CD14-positive monocyte (primary cell): Measurements from ENCODE around the gene LAMA1. TPM values are rescaled to one million over a fixed set of nuclear protein-coding genes. Genes with fewer than 3 reads are reported as not detected.

Experiments
- DNase-seq, 3 donors: peaks; one replicate each; pipeline ENCODE4 v3.0.0-alpha.2; 2011 to 2022
- H2AFZ ChIP-seq: 2 replicates; pipeline ENCODE4 v1.6.0; 2012; ENCODE audit warnings: mild to moderate bottlenecking, low read depth, low read length, inconsistent platforms; ENCODE audit not compliant: insufficient read depth, poor library complexity, severe bottlenecking
- H3K27ac ChIP-seq, 2 donors: 1 replicate in 1 of 2; 2 replicates in 1 of 2; pipeline ENCODE4 v1.5.1; 2012 to 2013; ENCODE audit warnings: low read length in 2 of 2, control low read depth in 1 of 2, inconsistent platforms in 1 of 2, low read depth in 1 of 2, mild to moderate bottlenecking in 1 of 2
- H3K27me3 ChIP-seq, 2 donors: one replicate each; pipeline versions ENCODE4 v1.6.0 to v1.6.1; 2011 to 2013; ENCODE audit warnings: low read length in 2 of 2; ENCODE audit not compliant: control insufficient read depth in 2 of 2, insufficient read depth in 2 of 2
- H3K36me3 ChIP-seq, 2 donors: replicated peaks in 1 of 2; 1 replicate in 1 of 2; 2 replicates in 1 of 2; pipeline versions ENCODE4 v1.5.1 to v1.6.1; 2012 to 2013; ENCODE audit warnings: low read length in 2 of 2, control low read depth in 1 of 2, inconsistent platforms in 1 of 2, mild to moderate bottlenecking in 1 of 2; ENCODE audit not compliant: insufficient read depth in 2 of 2, control insufficient read depth in 1 of 2
- H3K4me1 ChIP-seq, 2 donors: 1 replicate in 1 of 2; 2 replicates in 1 of 2; pipeline versions ENCODE4 v1.5.1 to v1.6.1; 2012 to 2013; ENCODE audit warnings: low read length in 2 of 2, control low read depth in 1 of 2, inconsistent platforms in 1 of 2, mild to moderate bottlenecking in 1 of 2, moderate library complexity in 1 of 2; ENCODE audit not compliant: insufficient read depth in 2 of 2, control insufficient read depth in 1 of 2
- H3K4me2 ChIP-seq: replicated peaks from 2 replicates; pipeline ENCODE3; 2012; ENCODE audit warnings: low read length, moderate library complexity, mild to moderate bottlenecking; ENCODE audit not compliant: poor library complexity, severe bottlenecking; ENCODE audit errors: extremely low read depth
- H3K4me3 ChIP-seq, 3 experiments: fragments of 200-600 bp in 1 of 3; sonication (generic) in 1 of 3; replicated peaks in 1 of 3; 1 replicate in 2 of 3; 2 replicates in 1 of 3; pipeline ENCODE4 v1.5.1; 2011 to 2013; ENCODE audit warnings: low read length in 3 of 3, mild to moderate bottlenecking in 3 of 3, control low read depth in 2 of 3, low read depth in 2 of 3, inconsistent platforms in 1 of 3, moderate library complexity in 1 of 3
- H3K79me2 ChIP-seq: 2 replicates; pipeline ENCODE4 v1.6.0; 2012; ENCODE audit warnings: mild to moderate bottlenecking, control low read depth, inconsistent platforms, low read length, moderate library complexity; ENCODE audit not compliant: insufficient read depth
- H3K9ac ChIP-seq: 2 replicates; pipeline ENCODE4 v1.6.0; 2017; ENCODE audit warnings: low read length, mild to moderate bottlenecking; ENCODE audit not compliant: insufficient read depth, poor library complexity, severe bottlenecking
- H3K9me3 ChIP-seq, 2 donors: replicated peaks in 1 of 2; 1 replicate in 1 of 2; 2 replicates in 1 of 2; pipeline versions ENCODE4 v1.5.1 to v1.6.1; 2012 to 2013; ENCODE audit warnings: low read length in 2 of 2, control low read depth in 1 of 2; ENCODE audit not compliant: control insufficient read depth in 1 of 2, insufficient read depth in 1 of 2
- H4K20me1 ChIP-seq: 2 replicates; pipeline ENCODE4 v1.6.0; 2012; ENCODE audit warnings: mild to moderate bottlenecking, low read length, control low read depth, moderate library complexity; ENCODE audit not compliant: insufficient read depth
- H3K27ac Mint-ChIP-seq, 7 donors: one replicate each; pipeline ENCODE4 v1.8.0; 2020; ENCODE audit warnings: mild to moderate bottlenecking in 7 of 7, mixed read lengths in 7 of 7, moderate library complexity in 6 of 7, inconsistent platforms in 2 of 7
- H3K27me3 Mint-ChIP-seq, 3 donors: one replicate each; pipeline ENCODE4 v1.8.0; 2021 to 2022; ENCODE audit warnings: low read depth in 3 of 3, mild to moderate bottlenecking in 3 of 3, mixed read lengths in 3 of 3, moderate library complexity in 3 of 3, inconsistent platforms in 1 of 3
- H3K36me3 Mint-ChIP-seq, 2 donors: one replicate each; pipeline ENCODE4 v1.8.0; 2020; ENCODE audit warnings: mixed read lengths in 2 of 2, inconsistent platforms in 1 of 2, mild to moderate bottlenecking in 1 of 2
- H3K4me1 Mint-ChIP-seq: one replicate; pipeline ENCODE4 v1.8.0; 2020; ENCODE audit warnings: mild to moderate bottlenecking, mixed read lengths
- H3K4me3 Mint-ChIP-seq, 2 donors: one replicate each; pipeline ENCODE4 v1.8.0; 2020; ENCODE audit warnings: mild to moderate bottlenecking in 2 of 2, mixed read lengths in 2 of 2, moderate library complexity in 1 of 2
- H3K9me3 Mint-ChIP-seq, 7 donors: one replicate each; pipeline ENCODE4 v1.8.0; 2020 to 2022; ENCODE audit warnings: mixed read lengths in 7 of 7, mild to moderate bottlenecking in 6 of 7, moderate library complexity in 6 of 7, inconsistent platforms in 2 of 7
- WGBS: methylation state at CpG from one replicate; pipeline ENCODE4 v1.1.5; 2013; ENCODE audit warnings: missing lambda C conversion rate; ENCODE audit not compliant: insufficient coverage; 5-methylcytosine and 5-hydroxymethylcytosine counted together
- intact Hi-C, 2 donors: fragments of 100-400 bp; cut with micrococcal nuclease; formaldehyde crosslinking; loops; one replicate each; pipeline versions ENCODE4 v1.15.0 to v1.15.1; 2023
- polyA plus RNA-seq, 3 donors: library from polyadenylated mRNA; depleted of rRNA in 1 of 3; unstranded in 2 of 3; stranded (reverse) in 1 of 3; fragments of 300-500 nt in 2 of 3; fragments of >200 nt in 1 of 3; fragmentation: Illumina TruSeq in 2 of 3; gene quantifications; 1 replicate in 2 of 3; 2 replicates in 1 of 3; pipeline ENCODE4 v1.2.3, GENCODE V29; 2012 to 2021
- small RNA-seq: library from RNA; depleted of rRNA; stranded (forward); fragments of <200 nt; gene quantifications from one replicate; pipeline ENCODE3, GENCODE V24; 2012; ENCODE audit warnings: low read depth; ENCODE audit not compliant: insufficient read length
- TF ChIP-seq, protein P1 (sequence below): fragments of 200-600 bp; IDR thresholded peaks from one replicate; pipeline ENCODE4 v1.8.0; 2022; ENCODE audit warnings: antibody characterized with exemption, mild to moderate bottlenecking

The LAMA1 gene
- polyA plus RNA-seq, 3 donors, result not detected

DNA sequence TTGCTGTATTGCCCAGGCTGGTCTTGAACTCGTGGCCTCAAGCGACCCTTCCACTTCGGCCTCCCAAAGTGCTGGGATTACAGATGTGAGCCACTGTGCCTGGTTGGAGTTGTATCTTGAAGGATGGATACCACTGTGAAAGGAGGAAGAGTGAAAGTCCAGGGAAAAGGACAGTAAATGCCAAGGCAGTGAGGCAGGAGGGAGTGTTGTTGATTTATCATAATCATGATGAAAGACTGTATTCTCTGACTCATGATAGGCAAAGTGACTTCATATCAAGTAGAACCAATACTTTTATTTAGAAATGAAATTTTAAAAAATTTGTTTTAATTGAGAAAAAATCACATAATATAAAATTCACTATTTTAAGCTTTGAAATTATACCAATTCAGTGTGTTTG, 225.8 kb downstream of the LAMA1 start:
- no peaks in the 10 kb centered on the region for H3K36me3 ChIP-seq
- no peaks in the 10 kb centered on the region for H3K9me3 ChIP-seq
- no peaks in the 10 kb centered on the region for H3K9me3 Mint-ChIP-seq
- H3K27ac Mint-ChIP-seq, result no peak overlapping the region
- H4K20me1 ChIP-seq, result no peaks in the 10 kb centered on the region
- no peak overlapping the region for H3K27ac ChIP-seq
- peaks cover 0 to 3% (median 1%) of the 10 kb centered on the region in 3 donors for H3K27me3 Mint-ChIP-seq
- H3K27me3 ChIP-seq, result no peaks in the 10 kb centered on the region
- no peak for DNase-seq
- intact Hi-C loops, result no loop called here
- no peak overlapping the region for H3K4me3 Mint-ChIP-seq
- no peaks in the 10 kb centered on the region for H3K4me1 Mint-ChIP-seq
- no peak overlapping the region for H3K9ac ChIP-seq
- no peak overlapping the region for H3K4me3 ChIP-seq
- no peak overlapping the region for H3K4me2 ChIP-seq
- no peaks in the 10 kb centered on the region for H3K36me3 Mint-ChIP-seq
- 97% methylated on average over 3 of the region's 3 CpGs for WGBS
- TF ChIP-seq, protein P1, sequence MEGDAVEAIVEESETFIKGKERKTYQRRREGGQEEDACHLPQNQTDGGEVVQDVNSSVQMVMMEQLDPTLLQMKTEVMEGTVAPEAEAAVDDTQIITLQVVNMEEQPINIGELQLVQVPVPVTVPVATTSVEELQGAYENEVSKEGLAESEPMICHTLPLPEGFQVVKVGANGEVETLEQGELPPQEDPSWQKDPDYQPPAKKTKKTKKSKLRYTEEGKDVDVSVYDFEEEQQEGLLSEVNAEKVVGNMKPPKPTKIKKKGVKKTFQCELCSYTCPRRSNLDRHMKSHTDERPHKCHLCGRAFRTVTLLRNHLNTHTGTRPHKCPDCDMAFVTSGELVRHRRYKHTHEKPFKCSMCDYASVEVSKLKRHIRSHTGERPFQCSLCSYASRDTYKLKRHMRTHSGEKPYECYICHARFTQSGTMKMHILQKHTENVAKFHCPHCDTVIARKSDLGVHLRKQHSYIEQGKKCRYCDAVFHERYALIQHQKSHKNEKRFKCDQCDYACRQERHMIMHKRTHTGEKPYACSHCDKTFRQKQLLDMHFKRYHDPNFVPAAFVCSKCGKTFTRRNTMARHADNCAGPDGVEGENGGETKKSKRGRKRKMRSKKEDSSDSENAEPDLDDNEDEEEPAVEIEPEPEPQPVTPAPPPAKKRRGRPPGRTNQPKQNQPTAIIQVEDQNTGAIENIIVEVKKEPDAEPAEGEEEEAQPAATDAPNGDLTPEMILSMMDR, result no peak
- no peaks in the 10 kb centered on the region for H3K79me2 ChIP-seq
- H2AFZ ChIP-seq, result no peak overlapping the region
- no peaks in the 10 kb centered on the region for H3K4me1 ChIP-seq

Small RNAs within 50 kb of the gene (small RNA-seq; reads per million reads assigned to genes)
- gene RNU6-916P, result not detected

Other genes starting within 250 kb of the LAMA1 start
- gene LRRC30, start 113.3 kb upstream of the LAMA1 start, polyA plus RNA-seq, result not detected